A673 (cell line): Measurements from ENCODE around the gene ALX4.

Experiments
- CTCF ChIP-seq: fragments of 300-800, 200-600 bp; sonication (generic); conservative IDR thresholded peaks from 2 replicates; pipeline ENCODE4 v1.5.1; 2017; ENCODE audit warnings: low read depth, mild to moderate bottlenecking, antibody characterized with exemption, low read length, moderate library complexity, mixed read lengths
- EZH2 ChIP-seq: fragments of 200-600 bp; sonication (generic); IDR thresholded peaks from 2 replicates; pipeline ENCODE4 v1.6.1; 2017; ENCODE audit warnings: borderline replicate concordance, low read depth, mild to moderate bottlenecking, mixed read lengths, antibody characterized with exemption, low read length; ENCODE audit not compliant: poor library complexity, severe bottlenecking

- no peak for TF ChIP-seq CTCF
- no peak for TF ChIP-seq EZH2
Measured at GRCh38 chr11:44319170-44319551, 9.2 kb upstream of the ALX4 start.
